ENCODE measurements around the gene RSPO4. TPM values are rescaled to one million over a fixed set of nuclear protein-coding genes. Genes with fewer than 3 reads are reported as not detected.

RSPO4 gene
- total RNA-seq, 1 experiment from 2014 or later: 6.7 TPM

DNA sequence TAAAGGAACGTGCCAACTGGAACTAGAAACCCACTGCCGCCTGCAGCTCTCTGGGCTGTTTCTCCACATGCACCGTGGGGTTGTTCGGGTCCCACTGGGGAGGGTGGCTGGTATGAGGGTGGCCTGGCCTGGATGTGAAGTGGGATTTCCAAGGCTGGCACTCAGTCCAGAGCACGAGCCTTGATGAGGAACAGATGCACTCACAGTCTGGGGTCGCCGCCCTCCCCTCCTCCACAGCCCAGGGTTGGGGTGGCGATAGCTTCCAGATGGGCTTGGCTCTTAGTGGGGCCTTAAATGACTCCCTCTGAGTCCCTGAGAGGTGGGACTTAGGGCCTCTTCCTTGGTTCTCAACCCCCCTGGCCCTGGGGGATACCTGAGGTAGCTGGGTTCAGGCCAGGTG, 55.3 kb downstream of the RSPO4 start:
- Histone ChIP-seq H2BK5ac (ENCODE audit: insufficient read length, low read length) (no peak overlapping the region), H2AFZ (ENCODE audit: low read length) (no peak overlapping the region), H3K23me2 (ENCODE audit: insufficient read length, low read depth, low read length, poor library complexity, severe bottlenecking) (no peaks in the 10 kb centered on the region), H4K5ac (ENCODE audit: insufficient read length, low read depth, low read length) (no peak overlapping the region), H3K9ac (ENCODE audit: extremely low read depth, insufficient read length, low read length) (no peak overlapping the region), H2BK15ac (ENCODE audit: low read depth, low read length) (no peak overlapping the region), H4K91ac (ENCODE audit: insufficient read length, low read depth, low read length) (no peak overlapping the region), H3K14ac (ENCODE audit: insufficient read depth, low read length) (no peak overlapping the region), H3K4me2 (ENCODE audit: insufficient read depth, insufficient read length, low read length) (no peak overlapping the region), H2BK120ac (ENCODE audit: low read depth, low read length, poor library complexity, severe bottlenecking) (no peak overlapping the region), H2AK5ac (ENCODE audit: insufficient read length, low read length) (no peak overlapping the region), H3K79me1 (ENCODE audit: insufficient read depth, low read depth, low read length, poor library complexity, severe bottlenecking) (no peaks in the 10 kb centered on the region), H4K20me1 (ENCODE audit: control insufficient read depth, insufficient read depth, insufficient read length) (no peaks in the 10 kb centered on the region), H2BK12ac (ENCODE audit: insufficient read length, low read depth, low read length) (no peak overlapping the region), H3K18ac (ENCODE audit: insufficient read length, low read depth, low read length) (no peak overlapping the region), H3T11ph (ENCODE audit: low read length) (no peak overlapping the region), H3K9me3 (ENCODE audit: control insufficient read depth, low read depth, low read length) (no peaks in the 10 kb centered on the region), H3K4ac (ENCODE audit: low read depth, low read length) (no peak overlapping the region), H3K56ac (ENCODE audit: insufficient read length, low read depth, low read length) (no peak overlapping the region), H3K27me3 (ENCODE audit: insufficient read depth, low read length) (no peaks in the 10 kb centered on the region), H3K79me2 (ENCODE audit: insufficient read depth, low read length) (no peaks in the 10 kb centered on the region), H4K8ac (replicated peaks; ENCODE audit: insufficient read length, low read depth, low read length) (no peak overlapping the region), H3K4me1 (ENCODE audit: insufficient read depth, low read length) (peaks cover 5% of the 10 kb centered on the region; the same call in 1 of the 2 replicates), H2BK20ac (ENCODE audit: low read depth, low read length, poor library complexity, severe bottlenecking) (no peak overlapping the region), H3K27ac (ENCODE audit: insufficient read length, low read depth, low read length) (no peak overlapping the region), H3K23ac (ENCODE audit: insufficient read length, low read depth, low read length) (no peak overlapping the region)
- Mint-ChIP-seq H3K36me3 (ENCODE audit: insufficient read depth in 1 of 3, low read depth in 3 of 3) (no peaks in the 10 kb centered on the region), H3K9me3 (no peaks in the 10 kb centered on the region), H3K4me1 (peaks cover 31 to 35% of the 10 kb centered on the region in 2 experiments), H3K27me3 (ENCODE audit: low read depth) (peaks cover 10% of the 10 kb centered on the region), H3K4me3 (no peak overlapping the region), H3K27ac (no peak overlapping the region)
- no CpG with 5 or more reads among the region's 8 CpGs for WGBS (ENCODE audit: extremely low coverage, insufficient read length, low lambda C conversion rate)
- TF ChIP-seq, protein P1, sequence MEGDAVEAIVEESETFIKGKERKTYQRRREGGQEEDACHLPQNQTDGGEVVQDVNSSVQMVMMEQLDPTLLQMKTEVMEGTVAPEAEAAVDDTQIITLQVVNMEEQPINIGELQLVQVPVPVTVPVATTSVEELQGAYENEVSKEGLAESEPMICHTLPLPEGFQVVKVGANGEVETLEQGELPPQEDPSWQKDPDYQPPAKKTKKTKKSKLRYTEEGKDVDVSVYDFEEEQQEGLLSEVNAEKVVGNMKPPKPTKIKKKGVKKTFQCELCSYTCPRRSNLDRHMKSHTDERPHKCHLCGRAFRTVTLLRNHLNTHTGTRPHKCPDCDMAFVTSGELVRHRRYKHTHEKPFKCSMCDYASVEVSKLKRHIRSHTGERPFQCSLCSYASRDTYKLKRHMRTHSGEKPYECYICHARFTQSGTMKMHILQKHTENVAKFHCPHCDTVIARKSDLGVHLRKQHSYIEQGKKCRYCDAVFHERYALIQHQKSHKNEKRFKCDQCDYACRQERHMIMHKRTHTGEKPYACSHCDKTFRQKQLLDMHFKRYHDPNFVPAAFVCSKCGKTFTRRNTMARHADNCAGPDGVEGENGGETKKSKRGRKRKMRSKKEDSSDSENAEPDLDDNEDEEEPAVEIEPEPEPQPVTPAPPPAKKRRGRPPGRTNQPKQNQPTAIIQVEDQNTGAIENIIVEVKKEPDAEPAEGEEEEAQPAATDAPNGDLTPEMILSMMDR (conservative IDR thresholded peaks at IDR 0.05): no peak
- DNase-seq: no peak

Data from H9 (cell line).